BE2C (cell line): Measurements from ENCODE around the gene LYPD4.

Experiments used
- DNase-seq: peaks from one replicate; pipeline ENCODE4 v3.0.0-alpha.2; 2020
- H3K27me3 ChIP-seq: fragments of 250-450 bp; sonication (Bioruptor Pico); 2 replicates; pipeline ENCODE4 v1.5.1; 2020; ENCODE audit warnings: mild to moderate bottlenecking
- H3K36me3 ChIP-seq: fragments of 250-450 bp; sonication (Bioruptor Pico); 2 replicates; pipeline ENCODE4 v1.5.1; 2020; ENCODE audit warnings: mild to moderate bottlenecking
- H3K4me1 ChIP-seq: fragments of 250-450 bp; sonication (Bioruptor Pico); 2 replicates; pipeline ENCODE4 v1.5.1; 2020
- H3K4me3 ChIP-seq: 2 replicates; pipeline ENCODE4 v1.5.1; 2011; ENCODE audit warnings: low read depth, low read length
- H3K9me3 ChIP-seq: fragments of 250-450 bp; sonication (Bioruptor Pico); 2 replicates; pipeline ENCODE4 v1.5.1; 2020
- CTCF ChIP-seq: IDR thresholded peaks from 2 replicates; pipeline ENCODE4 v1.5.1; 2012; ENCODE audit warnings: mild to moderate bottlenecking, low read depth, low read length

LYPD4 gene

GRCh38 chr19:41868989-41869300 lies 24.5 kb upstream of the LYPD4 start:
- Histone ChIP-seq H3K9me3 (no peaks in the 10 kb centered on the region), H3K4me3 (no peak overlapping the region), H3K27me3 (no peaks in the 10 kb centered on the region), H3K36me3 (peaks cover 83% of the 10 kb centered on the region), H3K4me1 (no peaks in the 10 kb centered on the region)
- no peak for TF ChIP-seq CTCF
- DNase-seq = no peak

DNA sequence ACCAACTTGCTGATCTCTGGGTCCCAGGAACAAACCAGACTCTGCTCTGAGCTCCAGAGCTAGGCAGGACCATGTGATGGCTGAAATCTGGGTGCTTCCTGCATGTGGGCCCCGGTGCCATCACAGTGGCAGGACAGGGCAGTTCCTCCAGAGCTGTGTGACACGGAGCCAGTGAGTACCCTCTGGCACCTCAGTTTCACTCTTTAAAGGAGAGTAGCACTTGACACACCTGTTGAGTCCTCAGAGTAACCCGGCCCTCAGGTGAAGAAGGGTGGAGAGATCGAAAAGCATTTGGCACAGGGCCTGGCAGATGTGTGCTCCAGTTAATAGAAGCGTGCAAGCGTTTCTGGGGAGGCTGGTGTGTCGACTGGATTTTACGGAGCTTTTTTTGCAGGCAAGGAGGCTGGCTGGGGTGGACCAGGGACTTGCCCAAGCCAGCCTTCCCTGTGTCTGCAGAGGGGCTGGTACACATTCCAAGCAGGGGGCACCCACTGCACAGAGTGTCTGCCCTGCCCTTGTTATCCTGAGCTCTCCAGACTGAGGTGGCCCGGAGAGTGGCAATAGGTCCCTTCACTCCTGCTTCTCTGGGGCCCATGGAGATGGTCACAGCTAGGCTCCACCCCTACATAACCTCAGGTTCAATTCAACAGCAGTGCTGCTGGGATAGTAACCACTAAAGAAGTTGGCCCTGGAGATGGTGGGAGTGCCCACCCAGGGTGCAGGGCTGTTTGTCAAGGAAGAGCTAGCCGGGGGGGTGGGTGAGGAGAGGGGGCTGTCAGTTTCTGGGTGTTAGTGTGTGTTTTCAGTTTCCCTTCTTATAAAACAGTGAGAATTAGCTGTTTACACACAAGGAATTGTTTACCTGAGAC lies 23.9 kb upstream of the LYPD4 start:
- no peak for TF ChIP-seq CTCF
- no peaks in the 10 kb centered on the region for H3K27me3 ChIP-seq
- DNase-seq = no peak
- H3K4me3 ChIP-seq = no peak overlapping the region
- no peaks in the 10 kb centered on the region for H3K4me1 ChIP-seq
- no peaks in the 10 kb centered on the region for H3K9me3 ChIP-seq
- H3K36me3 ChIP-seq = peaks cover 89% of the 10 kb centered on the region

- no peak for DNase-seq
- H3K4me1 ChIP-seq = no peaks in the 10 kb centered on the region; the same call in 1 of the 2 replicates
- H3K36me3 ChIP-seq = peaks cover 97% of the 10 kb centered on the region
- no peaks in the 10 kb centered on the region for H3K27me3 ChIP-seq
- no peak for TF ChIP-seq CTCF
- no peaks in the 10 kb centered on the region for H3K9me3 ChIP-seq
- H3K4me3 ChIP-seq = no peak overlapping the region
Measured at GRCh38 chr19:41866284-41866683, 21.8 kb upstream of the LYPD4 start.

DNA sequence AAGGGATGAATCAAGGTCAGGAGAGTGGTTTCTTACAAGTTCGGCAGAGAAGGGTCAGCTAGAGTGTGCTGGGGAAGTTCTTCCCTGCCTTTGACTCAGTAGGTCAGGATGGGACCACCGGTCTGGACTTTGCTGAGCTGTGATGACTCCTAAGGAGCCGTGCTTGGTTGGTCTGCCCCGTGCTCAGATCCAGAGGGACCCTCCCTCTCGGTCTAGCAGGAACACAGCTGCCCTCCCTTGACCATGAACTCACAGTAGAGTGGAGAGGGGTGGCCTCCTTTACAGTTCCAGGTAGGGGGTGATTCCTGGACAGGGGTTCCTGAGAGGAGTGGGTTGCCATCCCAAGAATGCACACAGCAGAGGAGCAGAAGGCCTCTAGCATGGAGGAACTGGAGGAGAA lies 19.9 kb upstream of the LYPD4 start:
- no peak overlapping the region for H3K4me3 ChIP-seq
- H3K4me1 ChIP-seq = no peaks in the 10 kb centered on the region; the same call in 1 of the 2 replicates

GRCh38 chr19:41863209-41863931 lies 18.9 kb upstream of the LYPD4 start:
- no peaks in the 10 kb centered on the region for H3K9me3 ChIP-seq
- H3K4me1 ChIP-seq = no peaks in the 10 kb centered on the region; the same call in 1 of the 2 replicates
- no peak for DNase-seq
- no peaks in the 10 kb centered on the region for H3K27me3 ChIP-seq
- H3K36me3 ChIP-seq = peaks cover 82% of the 10 kb centered on the region
- H3K4me3 ChIP-seq = no peak overlapping the region; the same call in 1 of the 2 replicates
- TF ChIP-seq CTCF = no peak

More for the DNA sequence above, 19.9 kb upstream of the LYPD4 start:
- Histone ChIP-seq H3K36me3 (peaks cover 92% of the 10 kb centered on the region), H3K9me3 (no peaks in the 10 kb centered on the region), H3K27me3 (no peaks in the 10 kb centered on the region)
- TF ChIP-seq CTCF = no peak
- DNase-seq = no peak

- no peak for DNase-seq
- H3K9me3 ChIP-seq = no peaks in the 10 kb centered on the region
- peaks cover 73% of the 10 kb centered on the region for H3K36me3 ChIP-seq
- H3K4me3 ChIP-seq = peak overlapping the region; percentile 91
- H3K27me3 ChIP-seq = peaks cover 6% of the 10 kb centered on the region
- H3K4me1 ChIP-seq = no peaks in the 10 kb centered on the region; the same call in 1 of the 2 replicates
- no peak for TF ChIP-seq CTCF
Measured at GRCh38 chr19:41862445-41862986, 18.0 kb upstream of the LYPD4 start.
